Activated CD4-positive, alpha-beta T cell treated with anti-CD3 and anti-CD28 coated beads, Interleukin-2, amount 50 U/mL, for 4 hours (primary cell): ENCODE measurements around the gene SREBF2.

Experiments used
- DNase-seq, 2 experiments: peaks; one replicate each; pipeline ENCODE4 v3.0.0-alpha.2; 2020

Gene SREBF2

GRCh38 chr22:41949297-41949965 is 116.5 kb downstream of the SREBF2 start:
- no peak for DNase-seq

DNA sequence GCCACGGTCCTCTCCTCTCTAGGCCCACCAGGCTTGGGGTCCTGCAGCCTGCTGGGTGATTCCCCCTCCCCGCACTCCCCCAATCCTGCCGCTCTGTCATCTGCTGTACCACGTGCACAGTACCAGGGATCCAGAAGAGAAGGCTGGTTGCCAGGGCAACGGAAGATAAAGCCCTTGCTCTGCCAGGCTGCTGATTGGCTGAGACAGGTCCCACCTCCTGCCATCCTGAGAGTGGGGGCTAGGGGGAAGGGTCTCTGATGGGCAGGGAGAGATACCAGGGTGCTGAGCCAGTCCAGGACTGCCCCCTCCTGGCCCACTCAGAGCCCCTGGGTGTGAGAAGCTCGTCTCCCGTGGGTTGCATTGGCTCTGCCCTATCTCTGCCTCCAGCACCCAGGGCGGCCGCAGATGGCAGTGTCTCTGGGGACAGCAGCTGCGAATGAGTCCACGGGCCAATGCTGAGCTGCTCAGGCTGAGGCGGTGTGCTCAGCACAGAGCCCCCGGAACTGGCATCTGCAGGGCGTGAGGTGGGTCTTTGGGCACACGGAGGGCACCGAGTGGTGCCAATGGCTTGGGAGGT is 119.1 kb downstream of the SREBF2 start, which contains the start of gene SMIM45:
SMIM45 (plus strand) TSS at position 253 of the 577 bp plus-strand sequence.
- no peak for DNase-seq

DNA sequence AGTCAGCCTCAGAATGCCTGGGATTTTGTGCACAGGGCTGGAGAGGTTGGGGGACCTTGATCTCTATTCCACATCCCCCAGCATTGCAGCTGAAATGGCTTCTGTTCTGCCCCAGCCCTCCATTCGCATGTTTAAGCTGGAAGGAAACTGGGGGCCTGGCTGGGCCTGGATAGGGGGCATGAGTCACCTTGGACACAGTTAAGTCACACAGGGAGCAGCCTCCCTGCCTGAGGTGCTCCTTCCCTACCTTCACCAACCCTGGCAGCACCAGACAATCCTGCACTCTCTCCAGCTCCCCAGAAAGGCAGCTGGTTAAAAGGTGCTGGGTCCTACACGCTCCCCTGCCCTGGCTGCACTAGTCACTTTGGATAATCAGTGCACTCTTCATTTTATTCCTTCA is 119.8 kb downstream of the SREBF2 start:
- DNase-seq: no peak
